H1 (cell line): ENCODE results near the gene FGB. TPM values are rescaled to one million over a fixed set of nuclear protein-coding genes. Genes with fewer than 3 reads are reported as not detected.

Experiments used
- CTCF ChIA-PET: fragments of 300-600 bp; sonication (Branson Sonifier 250); formaldehyde crosslinking; loops from one replicate; lab custom pipeline; 2021; ENCODE audit not compliant: partially characterized antibody; lab: Charles Lee
- POLR2A ChIA-PET: fragments of 300-600 bp; sonication (Branson Sonifier 250); formaldehyde crosslinking; loops from one replicate; lab custom pipeline; 2021; ENCODE audit warnings: inconsistent platforms; ENCODE audit not compliant: partially characterized antibody; lab: Charles Lee
- DNase-seq, 2 experiments: peaks; one replicate each; pipeline versions ENCODE4 v3.0.0 to v3.0.0-alpha.2; 2010 to 2022; ENCODE audit warnings: low spot score in 2 of 2, low read depth in 1 of 2, mixed read lengths in 1 of 2
- FAIRE-seq: peaks from 2 replicates; lab custom pipeline; 2011; peaks lifted over from hg19 to GRCh38; lab: Jason Lieb, UNC
- H2AFZ ChIP-seq: 2 replicates; pipeline ENCODE4 v1.8.1; 2012; ENCODE audit warnings: low read length, inconsistent platforms
- H2AK5ac ChIP-seq: 2 replicates; pipeline ENCODE4 v1.6.1; 2013; ENCODE audit warnings: low read depth, low read length
- H2BK120ac ChIP-seq: replicated peaks from 2 replicates; pipeline ENCODE3; 2013; ENCODE audit warnings: low read depth, low read length, inconsistent platforms
- H2BK12ac ChIP-seq: 2 replicates; pipeline ENCODE4 v1.6.1; 2013; ENCODE audit warnings: low read depth, low read length
- H2BK15ac ChIP-seq: 2 replicates; pipeline ENCODE4 v1.6.1; 2013; ENCODE audit warnings: low read length
- H2BK20ac ChIP-seq: 2 replicates; pipeline ENCODE4 v1.6.1; 2013; ENCODE audit warnings: low read length
- H2BK5ac ChIP-seq: 2 replicates; pipeline ENCODE4 v1.6.1; 2013; ENCODE audit warnings: low read depth, low read length
- H3K14ac ChIP-seq: 2 replicates; pipeline ENCODE4 v1.6.1; 2013; ENCODE audit warnings: inconsistent platforms; ENCODE audit not compliant: insufficient read length
- H3K18ac ChIP-seq: 2 replicates; pipeline ENCODE4 v1.6.1; 2013; ENCODE audit warnings: low read length; ENCODE audit errors: extremely low read depth
- H3K23ac ChIP-seq: 2 replicates; pipeline ENCODE4 v1.6.1; 2013; ENCODE audit warnings: inconsistent platforms; ENCODE audit not compliant: insufficient read length
- H3K23me2 ChIP-seq: 2 replicates; pipeline ENCODE4 v1.6.1; 2013; ENCODE audit warnings: low read depth, low read length
- H3K27ac ChIP-seq: 2 replicates; pipeline ENCODE4 v1.6.1; 2011; ENCODE audit warnings: low read depth, low read length, inconsistent platforms
- H3K27me3 ChIP-seq, 4 experiments: replicated peaks in 1 of 4; 1 replicate in 1 of 4; 2 replicates in 3 of 4; pipeline versions ENCODE4 v1.6.1 to v1.8.1; 2011 to 2013; ENCODE audit warnings: low read length in 3 of 4, mild to moderate bottlenecking in 3 of 4, inconsistent platforms in 2 of 4, mixed read lengths in 2 of 4, moderate library complexity in 1 of 4; ENCODE audit not compliant: control insufficient read depth in 3 of 4, insufficient read depth in 3 of 4; ENCODE audit errors: extremely low read depth in 1 of 4
- H3K36me3 ChIP-seq, 4 experiments: 2 replicates each; pipeline versions ENCODE4 v1.6.1 to v1.8.1; 2011 to 2013; ENCODE audit warnings: mild to moderate bottlenecking in 4 of 4, low read length in 3 of 4, moderate library complexity in 2 of 4, control low read depth in 1 of 4, inconsistent platforms in 1 of 4; ENCODE audit not compliant: insufficient read depth in 4 of 4, control insufficient read depth in 2 of 4
- H3K4ac ChIP-seq: replicated peaks from 2 replicates; pipeline ENCODE3; 2013; ENCODE audit warnings: low read length, low read depth, mixed read lengths, inconsistent platforms; ENCODE audit not compliant: insufficient read length
- H3K4me1 ChIP-seq, 4 experiments: replicated peaks in 1 of 4; 1 replicate in 1 of 4; 2 replicates in 3 of 4; pipeline versions ENCODE4 v1.6.1 to v1.8.1; 2011 to 2013; ENCODE audit warnings: low read length in 3 of 4, inconsistent platforms in 2 of 4, mixed read lengths in 1 of 4; ENCODE audit not compliant: insufficient read depth in 4 of 4, control insufficient read depth in 3 of 4
- H3K4me2 ChIP-seq, 2 experiments: 2 replicates each; pipeline versions ENCODE4 v1.6.1 to v1.8.1; 2011 to 2013; ENCODE audit warnings: low read depth in 2 of 2, low read length in 2 of 2, control low read depth in 1 of 2, inconsistent platforms in 1 of 2, mild to moderate bottlenecking in 1 of 2; ENCODE audit not compliant: insufficient read depth in 1 of 2
- H3K4me3 ChIP-seq, 4 experiments: fragments of 200-600, 300-600 bp in 1 of 4; sonication (generic), shearing (Covaris generic), sonication (Bioruptor Twin) in 1 of 4; 2 replicates each; pipeline versions ENCODE4 v1.5.1 to v1.8.1; 2011 to 2016; ENCODE audit warnings: low read length in 4 of 4, low read depth in 3 of 4, control low read depth in 2 of 4, inconsistent platforms in 2 of 4, mild to moderate bottlenecking in 2 of 4, mixed read lengths in 1 of 4, moderate library complexity in 1 of 4; ENCODE audit not compliant: insufficient read depth in 2 of 4; ENCODE audit errors: extremely low read depth in 1 of 4
- H3K56ac ChIP-seq: replicated peaks from 2 replicates; pipeline ENCODE3; 2013; ENCODE audit warnings: low read depth, mild to moderate bottlenecking, mixed read lengths, low read length, inconsistent platforms; ENCODE audit not compliant: insufficient read length
- H3K79me1 ChIP-seq: 2 replicates; pipeline ENCODE4 v1.6.1; 2013; ENCODE audit warnings: low read depth, low read length, control low read depth
- H3K79me2 ChIP-seq, 2 experiments: 2 replicates each; pipeline versions ENCODE4 v1.6.1 to v1.8.1; 2012 to 2013; ENCODE audit warnings: low read length in 2 of 2, mild to moderate bottlenecking in 2 of 2, inconsistent platforms in 1 of 2; ENCODE audit not compliant: insufficient read depth in 2 of 2, control insufficient read depth in 1 of 2
- H3K9ac ChIP-seq, 4 experiments: replicated peaks in 1 of 4; 1 replicate in 1 of 4; 2 replicates in 3 of 4; pipeline versions ENCODE4 v1.6.1 to v1.8.1; 2011 to 2013; ENCODE audit warnings: low read depth in 3 of 4, low read length in 3 of 4, control low read depth in 2 of 4, mild to moderate bottlenecking in 2 of 4, moderate library complexity in 2 of 4, inconsistent platforms in 1 of 4; ENCODE audit errors: extremely low read depth in 1 of 4
- H3K9me3 ChIP-seq, 2 experiments: 2 replicates each; pipeline versions ENCODE4 v1.6.1 to v1.8.1; 2012 to 2013; ENCODE audit warnings: mild to moderate bottlenecking in 2 of 2, moderate library complexity in 2 of 2, control low read depth in 1 of 2, inconsistent platforms in 1 of 2, low read depth in 1 of 2, low read length in 1 of 2, mixed read lengths in 1 of 2; ENCODE audit not compliant: insufficient read depth in 2 of 2
- H4K20me1 ChIP-seq, 2 experiments: replicated peaks in 1 of 2; 2 replicates each; pipeline versions ENCODE3 to v1.8.1; 2011 to 2013; ENCODE audit warnings: inconsistent platforms in 2 of 2, low read length in 2 of 2, mild to moderate bottlenecking in 1 of 2; ENCODE audit not compliant: insufficient read depth in 2 of 2, control insufficient read depth in 1 of 2
- H4K5ac ChIP-seq: 2 replicates; pipeline ENCODE4 v1.6.1; 2013; ENCODE audit warnings: low read length, low read depth, mixed read lengths, inconsistent platforms; ENCODE audit not compliant: insufficient read length
- H4K8ac ChIP-seq: 2 replicates; pipeline ENCODE4 v1.8.0; 2013; ENCODE audit warnings: mild to moderate bottlenecking, moderate library complexity, low read length, inconsistent platforms; ENCODE audit not compliant: insufficient read depth; ENCODE audit errors: extremely low read depth
- H4K91ac ChIP-seq: replicated peaks from 2 replicates; pipeline ENCODE3; 2013; ENCODE audit warnings: low read length, mixed read lengths, inconsistent platforms; ENCODE audit not compliant: insufficient read length
- E2F6 ChIP-seq: IDR thresholded peaks from 2 replicates; pipeline ENCODE4 v1.6.1; 2012; ENCODE audit warnings: inconsistent platforms
- EGR1 ChIP-seq: IDR thresholded peaks from 2 replicates; pipeline ENCODE4 v1.6.1; 2011; ENCODE audit warnings: low read depth, low read length, borderline replicate concordance
- NANOG ChIP-seq: IDR thresholded peaks from 2 replicates; pipeline ENCODE4 v1.6.1; 2011; ENCODE audit warnings: low read length, low read depth, mild to moderate bottlenecking, inconsistent platforms; ENCODE audit not compliant: insufficient read depth, poor library complexity, severe bottlenecking
- POU5F1 ChIP-seq: IDR thresholded peaks from 2 replicates; pipeline ENCODE4 v1.6.1; 2011; ENCODE audit warnings: low read depth, mild to moderate bottlenecking, low read length, moderate library complexity
- RBBP5 ChIP-seq: IDR thresholded peaks from 2 replicates; pipeline ENCODE4 v1.7.1; 2012; ENCODE audit warnings: low read depth, mild to moderate bottlenecking, inconsistent platforms, low read length, moderate library complexity, borderline replicate concordance
- RNF2 ChIP-seq: fragments of 200-900, 300-1000 bp; sonication (generic); IDR thresholded peaks from 2 replicates; pipeline ENCODE4 v1.7.1; 2016; ENCODE audit warnings: borderline replicate concordance, low read depth, mild to moderate bottlenecking, antibody characterized with exemption, low read length; ENCODE audit not compliant: poor library complexity, severe bottlenecking; ENCODE audit errors: missing control alignments
- RXRA ChIP-seq: IDR thresholded peaks from 2 replicates; pipeline ENCODE4 v1.6.1; 2011; ENCODE audit warnings: low read depth, mild to moderate bottlenecking, low read length, moderate library complexity; ENCODE audit not compliant: insufficient read depth
- SIN3A ChIP-seq, 2 experiments: IDR thresholded peaks in 1 of 2; conservative IDR thresholded peaks in 1 of 2; 2 replicates each; pipeline ENCODE4 v1.6.1; 2011 to 2012; ENCODE audit warnings: low read length in 2 of 2, improper control_type of control experiment in 1 of 2, low read depth in 1 of 2, mild to moderate bottlenecking in 1 of 2
- SIRT6 ChIP-seq: IDR thresholded peaks from one replicate; pipeline ENCODE4 v1.7.1; 2012; ENCODE audit warnings: low read length, inconsistent platforms
- SRF ChIP-seq: IDR thresholded peaks from 2 replicates; pipeline ENCODE4 v1.6.1; 2011; ENCODE audit warnings: mild to moderate bottlenecking, low read depth, low read length, moderate library complexity
- USF2 ChIP-seq: IDR thresholded peaks from 2 replicates; pipeline ENCODE4 v1.6.1; 2011; ENCODE audit warnings: low read length, improper control_type of control experiment
- YY1 ChIP-seq: IDR thresholded peaks from 2 replicates; pipeline ENCODE4 v1.6.1; 2011; ENCODE audit warnings: low read depth, mild to moderate bottlenecking, low read length
- WGBS, 2 experiments: shearing (Covaris generic) in 1 of 2; methylation state at CpG; one replicate each; pipeline versions ENCODE4 v1.1.6 to v1.1.7; 2013 to 2015; ENCODE audit warnings: low lambda C conversion rate in 2 of 2, mixed read lengths in 2 of 2, inconsistent platforms in 1 of 2, low coverage in 1 of 2, missing lambda C conversion rate in 1 of 2; ENCODE audit not compliant: insufficient replicate concordance in 2 of 2, insufficient coverage in 1 of 2, insufficient read length in 1 of 2; ENCODE audit errors: extremely low coverage in 1 of 2, missing lambda C conversion rate in 1 of 2; 5-methylcytosine and 5-hydroxymethylcytosine counted together
- polyA plus RNA-seq, 7 experiments: library from polyadenylated mRNA; depleted of rRNA in 3 of 7; stranded (reverse) in 5 of 7; unstranded in 2 of 7; fragments of >200 nt in 5 of 7; fragments of 200-250 nt in 2 of 7; gene quantifications; 1 replicate in 5 of 7; 2 replicates in 1 of 7; 4 replicates in 1 of 7; pipeline versions ENCODE4 v1.2.1 to v1.2.3, GENCODE V29; 2011 to 2013; ENCODE audit warnings: missing spikeins in 2 of 7, mixed read lengths in 2 of 7
- total RNA-seq: library from RNA; stranded (reverse); fragmentation: NEBNext Ultra II Directional; extraction: Animal tissue kit (Norgen Biotek cat#: 25700); gene quantifications from 2 replicates; pipeline ENCODE4 v1.2.1, GENCODE V29; 2021

Gene FGB
- total and polyA plus RNA-seq, 2 of the 8 experiments (the other 6 are each of a cell fraction or from before 2014, with no cell fraction given): not detected

- no peak overlapping the region for H3K18ac ChIP-seq
- H3K79me1 ChIP-seq: no peaks in the 10 kb centered on the region
- ChIA-PET CTCF (interaction anchor here (0.6 to 6.7 kb wide), 9 partner anchors 10 to 1419 kb away, joined by 3 to 47 read pairs (median 5); partner anchors contain the start of gene PLRG1), POLR2A (no interaction called here)
- no peak overlapping the region for H4K8ac ChIP-seq
- no peak overlapping the region for H3K27ac ChIP-seq
- no peak overlapping the region for H2BK20ac ChIP-seq
- H3K36me3 ChIP-seq: no peaks in the 10 kb centered on the region
- no peak overlapping the region for H2AFZ ChIP-seq
- no peak overlapping the region for H2AK5ac ChIP-seq
- no peaks in the 10 kb centered on the region for H3K9me3 ChIP-seq
- H3K4ac ChIP-seq: no peak overlapping the region
- no peak overlapping the region for H2BK120ac ChIP-seq
- no peak overlapping the region for H3K14ac ChIP-seq
- no peak overlapping the region for H3K56ac ChIP-seq
- H4K5ac ChIP-seq: no peak overlapping the region
- H3K23me2 ChIP-seq: no peaks in the 10 kb centered on the region
- H3K79me2 ChIP-seq: no peaks in the 10 kb centered on the region
- H3K4me2 ChIP-seq: no peak overlapping the region
- H3K23ac ChIP-seq: no peak overlapping the region
- no peak for FAIRE-seq
- DNase-seq: no peak
- H3K4me1 ChIP-seq: no peaks in the 10 kb centered on the region
- H2BK15ac ChIP-seq: no peak overlapping the region
- H3K27me3 ChIP-seq: no peaks in the 10 kb centered on the region
- H4K91ac ChIP-seq: no peak overlapping the region
- no peak overlapping the region for H2BK5ac ChIP-seq
- WGBS, 2 experiments: 94% methylated on average over 3 of the region's 3 CpGs; no CpG with 5 or more reads in 1 of the 2 experiments
- no peak overlapping the region for H3K4me3 ChIP-seq
- no peaks in the 10 kb centered on the region for H4K20me1 ChIP-seq
- H3K9ac ChIP-seq: no peak overlapping the region
- no peak overlapping the region for H2BK12ac ChIP-seq
- TF ChIP-seq RXRA (no peak), EGR1 (no peak), SRF (no peak), E2F6 (no peak), NANOG (no peak), USF2 (no peak), POU5F1 (no peak), YY1 (no peak), RBBP5 (no peak), SIN3A (conservative IDR thresholded peaks at IDR 0.05 in 1 of 2, IDR thresholded peaks at IDR 0.05 in 1 of 2; ENCODE audit: low read depth in 1 of 2, low read length in 2 of 2) (no peak), RNF2 (no peak), SIRT6 (no peak)
Measured at GRCh38 chr4:154569028-154569427, 6.2 kb downstream of the FGB start.
